ENCODE results near the gene DHRS7B.

DHRS7B gene

DNA sequence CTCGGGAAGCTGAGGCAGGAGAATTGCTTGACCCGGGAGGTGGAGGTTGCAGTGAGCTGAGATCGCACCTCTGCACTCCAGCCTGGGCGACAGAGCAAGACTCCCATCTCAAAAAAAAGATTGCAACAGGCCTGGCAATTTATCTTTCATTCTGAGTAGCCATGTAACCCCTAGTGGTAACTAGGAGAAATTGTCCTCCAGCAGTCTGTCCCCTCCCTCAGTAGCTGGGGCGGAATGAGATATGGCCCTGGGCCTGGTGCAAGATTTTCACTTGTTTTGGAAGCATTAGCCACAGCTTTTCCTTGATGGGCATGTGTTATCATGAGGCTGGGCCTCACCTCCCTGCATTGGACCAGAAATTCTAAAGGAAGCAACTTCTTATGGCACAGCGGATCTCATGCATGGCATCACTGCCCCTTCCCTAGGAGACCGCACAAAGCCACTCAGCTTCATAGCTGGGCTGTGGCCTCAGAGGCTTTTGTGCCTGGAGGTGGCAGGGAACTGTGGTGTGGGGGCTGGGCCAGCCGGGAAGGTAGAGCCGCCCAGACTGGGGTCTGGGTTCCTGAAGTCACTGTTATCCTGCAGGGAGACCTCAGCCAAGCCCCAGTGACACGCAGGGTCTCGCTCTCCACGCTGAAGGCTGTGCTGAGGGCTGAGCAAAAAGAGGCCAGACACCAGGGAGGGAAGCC, 113.1 kb downstream of the DHRS7B start:
- DNase-seq (ENCODE audit: low spot score), result peak; percentile 71
- TF ChIP-seq, protein P1, sequence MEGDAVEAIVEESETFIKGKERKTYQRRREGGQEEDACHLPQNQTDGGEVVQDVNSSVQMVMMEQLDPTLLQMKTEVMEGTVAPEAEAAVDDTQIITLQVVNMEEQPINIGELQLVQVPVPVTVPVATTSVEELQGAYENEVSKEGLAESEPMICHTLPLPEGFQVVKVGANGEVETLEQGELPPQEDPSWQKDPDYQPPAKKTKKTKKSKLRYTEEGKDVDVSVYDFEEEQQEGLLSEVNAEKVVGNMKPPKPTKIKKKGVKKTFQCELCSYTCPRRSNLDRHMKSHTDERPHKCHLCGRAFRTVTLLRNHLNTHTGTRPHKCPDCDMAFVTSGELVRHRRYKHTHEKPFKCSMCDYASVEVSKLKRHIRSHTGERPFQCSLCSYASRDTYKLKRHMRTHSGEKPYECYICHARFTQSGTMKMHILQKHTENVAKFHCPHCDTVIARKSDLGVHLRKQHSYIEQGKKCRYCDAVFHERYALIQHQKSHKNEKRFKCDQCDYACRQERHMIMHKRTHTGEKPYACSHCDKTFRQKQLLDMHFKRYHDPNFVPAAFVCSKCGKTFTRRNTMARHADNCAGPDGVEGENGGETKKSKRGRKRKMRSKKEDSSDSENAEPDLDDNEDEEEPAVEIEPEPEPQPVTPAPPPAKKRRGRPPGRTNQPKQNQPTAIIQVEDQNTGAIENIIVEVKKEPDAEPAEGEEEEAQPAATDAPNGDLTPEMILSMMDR (IDR thresholded peaks at IDR 0.05; ENCODE audit: extremely low read depth, insufficient read depth, missing control alignments), result peak; percentile 48
- in situ Hi-C loops (cut with MboI; ENCODE audit: low pct_unique_long_range_greater_than_20kb, low sequenced_read_pairs, unreplicated experiment), result no loop called here

DNA sequence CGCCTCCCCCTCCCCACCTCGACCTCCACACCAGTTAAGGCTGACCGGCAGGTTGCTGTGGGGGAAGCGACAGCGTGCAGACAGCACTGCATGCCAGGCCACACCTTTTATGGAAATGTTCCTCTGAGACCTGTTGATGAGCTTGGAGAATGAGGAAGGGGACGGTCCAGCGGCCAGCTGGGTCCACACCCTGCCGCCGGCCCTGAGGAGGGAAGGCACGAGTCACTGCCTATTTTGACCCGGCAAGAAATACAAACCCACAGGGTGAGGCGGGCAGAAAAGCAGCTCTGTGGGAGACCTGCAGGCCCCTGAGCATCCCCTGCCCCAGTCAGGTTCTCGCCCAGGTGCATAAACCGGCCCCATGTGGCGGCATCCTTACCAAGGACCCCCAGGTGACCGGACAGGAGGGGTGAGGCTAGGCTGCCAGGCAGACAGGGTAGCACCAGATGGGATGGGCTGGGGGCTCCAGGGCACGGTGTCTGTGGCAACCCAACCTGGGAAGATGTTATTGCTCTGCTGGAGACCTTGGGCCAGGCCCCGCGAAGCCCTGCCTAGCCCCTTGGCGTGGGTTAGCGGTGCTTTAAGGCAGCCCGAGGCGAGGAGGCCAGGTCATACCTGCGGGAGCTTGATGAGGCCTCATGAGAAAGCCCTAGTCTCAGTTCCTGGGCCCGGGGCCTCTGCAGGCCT, 113.7 kb downstream of the DHRS7B start:
- in situ Hi-C loops (cut with MboI; ENCODE audit: low pct_unique_long_range_greater_than_20kb, low sequenced_read_pairs, unreplicated experiment), result no loop called here
- no peak for DNase-seq (ENCODE audit: low spot score)

More for the DNA sequence above, 113.7 kb downstream of the DHRS7B start:
- TF ChIP-seq, protein P1 (IDR thresholded peaks at IDR 0.05; ENCODE audit: extremely low read depth, insufficient read depth, missing control alignments), result no peak
